ENCODE results near the gene MTMR12.
A peak's percentile ranks its signal among the peaks of the same experiment; 100 is the strongest.

MTMR12 gene

DNA sequence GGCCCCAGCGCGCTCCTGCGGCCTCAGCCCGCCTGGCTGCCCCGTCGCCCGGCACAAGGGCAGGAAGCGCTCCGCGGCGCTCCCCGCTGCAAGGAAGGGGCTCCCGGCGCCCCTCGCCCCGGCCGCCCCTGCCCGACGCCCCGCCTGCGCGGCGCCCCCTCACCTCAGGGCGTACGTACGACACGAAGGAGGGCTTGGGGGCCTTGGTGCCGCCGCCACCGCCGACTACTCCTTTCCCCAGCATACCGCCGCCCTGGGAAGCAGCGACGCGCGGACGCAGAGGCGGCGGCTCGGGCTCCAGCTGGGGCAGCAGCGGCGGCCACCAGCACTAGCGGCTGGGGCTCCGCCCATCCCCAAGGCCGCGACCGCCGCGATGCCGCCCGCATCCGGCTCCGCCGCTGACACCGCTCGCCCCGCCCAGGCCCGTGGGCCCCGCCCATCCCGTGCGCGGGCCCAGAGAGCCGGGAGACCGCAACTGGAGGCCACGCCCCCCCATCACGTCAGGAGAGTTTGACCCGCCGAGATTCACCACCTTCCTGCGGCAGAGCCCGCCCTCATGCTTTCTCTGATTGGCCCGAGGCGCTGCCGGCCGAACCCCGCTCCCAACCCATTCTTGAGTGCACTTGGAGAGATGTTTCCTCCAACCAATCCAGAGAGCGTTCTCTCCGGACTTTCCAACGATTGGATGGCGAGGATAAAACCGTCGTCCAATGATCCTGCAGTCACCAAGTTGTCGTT lies at the start of gene MTMR12:
Gene MTMR12, minus strand, starts transcription at position 345 of the 738 bp plus-strand sequence. Its CDS starts 101 bp downstream, at position 244.
- peak; percentile 99 to 100 for DNase-seq
- TF ChIP-seq GATA1 (IDR thresholded peaks at IDR 0.05; ENCODE audit: low read depth, low read length) (no peak), POLR2A (IDR thresholded peaks at IDR 0.05; ENCODE audit: low read length) (peak; percentile 81)

- no peak for DNase-seq
- TF ChIP-seq POLR2A (IDR thresholded peaks at IDR 0.05; ENCODE audit: low read length), result no peak
- no peak for TF ChIP-seq GATA1 (IDR thresholded peaks at IDR 0.05; ENCODE audit: low read depth, low read length)
These were observed 49.8 kb upstream of the MTMR12 start for GRCh38 chr5:32362527-32362926.

DNA sequence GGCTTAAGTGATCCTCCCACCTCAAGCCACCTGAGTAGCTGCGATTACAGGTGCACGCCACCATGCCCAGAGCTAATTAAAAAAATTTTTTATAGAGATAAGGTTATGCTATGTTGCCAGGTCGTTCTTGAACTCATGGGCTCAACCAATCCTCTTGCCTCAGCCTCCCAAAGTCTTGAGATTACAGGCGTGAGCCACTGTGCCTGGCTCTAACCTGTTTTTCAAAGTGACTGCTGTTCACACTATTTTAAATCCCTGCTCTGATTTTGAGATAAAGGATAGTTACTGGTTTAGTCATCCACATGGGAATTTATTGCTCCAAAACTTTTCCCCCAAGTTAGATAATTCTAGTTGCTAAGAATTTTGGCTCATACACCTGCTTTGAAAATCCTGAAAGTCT lies 48.2 kb upstream of the MTMR12 start:
- no peak for DNase-seq
- no peak for TF ChIP-seq GATA1 (IDR thresholded peaks at IDR 0.05; ENCODE audit: low read depth, low read length)
- no peak for TF ChIP-seq POLR2A (IDR thresholded peaks at IDR 0.05; ENCODE audit: low read length)

DNA sequence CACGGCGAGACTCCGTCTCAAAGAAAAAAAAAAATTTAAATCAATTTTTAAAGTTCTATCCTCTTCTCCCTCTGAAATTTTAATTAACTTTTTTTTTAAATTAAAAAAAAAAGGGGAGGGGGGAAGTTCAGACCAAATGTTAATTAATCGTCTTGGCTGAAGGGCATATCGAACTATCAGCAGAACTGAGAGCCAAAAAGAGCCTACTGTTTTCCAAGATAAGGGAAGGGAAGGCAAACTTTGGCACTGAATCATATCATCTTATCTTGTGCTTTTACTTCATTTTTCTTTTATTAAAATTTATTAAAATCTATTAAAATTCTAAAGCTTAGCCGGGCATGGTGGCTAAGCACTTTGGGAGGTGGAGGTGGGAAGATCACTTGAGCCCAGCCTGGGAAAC lies 45.9 kb upstream of the MTMR12 start:
- peak; percentile 38 to 76 for DNase-seq
- TF ChIP-seq GATA1 (IDR thresholded peaks at IDR 0.05; ENCODE audit: low read depth, low read length) (no peak), POLR2A (IDR thresholded peaks at IDR 0.05; ENCODE audit: low read length) (no peak)

- TF ChIP-seq POLR2A (IDR thresholded peaks at IDR 0.05; ENCODE audit: low read length) (no peak), GATA1 (IDR thresholded peaks at IDR 0.05; ENCODE audit: low read depth, low read length) (no peak)
- peak; percentile 14 to 23 for DNase-seq
These were observed 44.9 kb upstream of the MTMR12 start for GRCh38 chr5:32357658-32358057.

GRCh38 chr5:32355686-32356085 lies 42.9 kb upstream of the MTMR12 start:
- no peak for DNase-seq
- TF ChIP-seq GATA1 (IDR thresholded peaks at IDR 0.05; ENCODE audit: low read depth, low read length) (no peak), POLR2A (IDR thresholded peaks at IDR 0.05; ENCODE audit: low read length) (no peak)

GRCh38 chr5:32353420-32353819 lies 40.7 kb upstream of the MTMR12 start:
- no peak for TF ChIP-seq POLR2A (IDR thresholded peaks at IDR 0.05; ENCODE audit: low read length)
- no peak for TF ChIP-seq GATA1 (IDR thresholded peaks at IDR 0.05; ENCODE audit: low read depth, low read length)
- no peak for DNase-seq

- DNase-seq, result no peak
- TF ChIP-seq GATA1 (IDR thresholded peaks at IDR 0.05; ENCODE audit: low read depth, low read length) (no peak), POLR2A (IDR thresholded peaks at IDR 0.05; ENCODE audit: low read length) (no peak)
These were observed 39.9 kb upstream of the MTMR12 start for GRCh38 chr5:32352685-32353084.

DNA sequence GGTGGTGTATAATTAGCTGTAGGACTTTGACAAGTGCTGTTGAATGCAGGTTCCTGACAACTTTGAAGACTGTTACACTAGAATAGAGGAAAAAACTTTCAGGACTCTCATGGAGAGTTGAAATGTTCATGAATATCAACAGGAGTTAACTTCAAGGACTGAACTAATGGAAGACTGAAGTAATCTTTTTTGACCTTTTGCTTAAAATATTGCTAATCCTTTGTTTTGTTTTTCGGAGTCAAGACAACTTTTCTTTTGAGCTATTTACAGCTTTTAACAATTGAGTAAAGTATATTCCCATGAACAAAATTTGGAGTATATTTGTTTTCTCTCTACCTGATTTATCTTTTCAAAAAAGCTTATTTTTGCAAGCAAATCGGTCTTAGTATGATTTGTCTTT lies 34.1 kb upstream of the MTMR12 start:
- TF ChIP-seq POLR2A (IDR thresholded peaks at IDR 0.05; ENCODE audit: low read length) (no peak), GATA1 (IDR thresholded peaks at IDR 0.05; ENCODE audit: low read depth, low read length) (no peak)
- DNase-seq, result no peak

- no peak for DNase-seq
- TF ChIP-seq GATA1 (IDR thresholded peaks at IDR 0.05; ENCODE audit: low read depth, low read length), result no peak
- no peak for TF ChIP-seq POLR2A (IDR thresholded peaks at IDR 0.05; ENCODE audit: low read length)
These were observed 30.4 kb upstream of the MTMR12 start for GRCh38 chr5:32343058-32343672.

DNA sequence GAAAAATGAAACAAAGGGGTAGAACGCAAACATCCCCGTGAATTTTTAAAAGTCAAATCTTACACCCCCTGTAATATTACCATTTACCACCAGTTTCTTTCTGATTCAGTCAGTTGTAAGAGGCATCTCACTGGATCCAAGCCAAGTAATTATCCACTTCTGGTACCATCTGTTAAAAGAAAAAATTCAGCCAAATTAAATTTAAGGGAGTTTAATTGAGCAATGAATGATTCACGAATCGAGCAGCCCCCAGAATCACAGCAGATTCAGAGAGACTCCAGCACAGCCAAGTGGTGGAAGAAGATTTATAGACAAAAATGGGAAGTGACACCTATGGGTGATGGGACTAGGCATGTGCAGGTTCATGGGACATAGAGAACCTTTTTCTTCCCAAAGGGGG lies 29.9 kb upstream of the MTMR12 start:
- TF ChIP-seq GATA1 (IDR thresholded peaks at IDR 0.05; ENCODE audit: low read depth, low read length), result no peak
- DNase-seq, result no peak

DNA sequence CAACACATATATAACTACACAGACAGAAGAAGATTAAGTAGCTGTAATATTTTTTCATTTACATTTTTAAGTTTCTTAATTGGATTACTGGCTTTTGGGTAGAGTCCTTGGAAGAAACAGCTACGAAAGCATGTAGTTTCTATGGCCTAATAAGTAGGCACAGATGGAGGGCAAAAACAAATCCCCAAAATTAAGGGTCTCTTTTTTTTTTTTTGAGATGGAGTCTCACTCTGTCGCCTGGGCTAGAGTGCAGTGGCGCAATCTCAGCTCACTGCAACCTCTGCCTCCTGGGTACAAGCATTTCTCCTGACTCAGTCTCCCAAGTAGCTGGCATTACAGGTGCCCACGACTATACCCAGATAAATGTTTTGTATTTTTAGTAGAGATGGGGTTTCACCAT lies 27.1 kb upstream of the MTMR12 start:
- TF ChIP-seq POLR2A (IDR thresholded peaks at IDR 0.05; ENCODE audit: low read length) (no peak), GATA1 (IDR thresholded peaks at IDR 0.05; ENCODE audit: low read depth, low read length) (no peak)
- DNase-seq, result peak; percentile 5 to 7

DNA sequence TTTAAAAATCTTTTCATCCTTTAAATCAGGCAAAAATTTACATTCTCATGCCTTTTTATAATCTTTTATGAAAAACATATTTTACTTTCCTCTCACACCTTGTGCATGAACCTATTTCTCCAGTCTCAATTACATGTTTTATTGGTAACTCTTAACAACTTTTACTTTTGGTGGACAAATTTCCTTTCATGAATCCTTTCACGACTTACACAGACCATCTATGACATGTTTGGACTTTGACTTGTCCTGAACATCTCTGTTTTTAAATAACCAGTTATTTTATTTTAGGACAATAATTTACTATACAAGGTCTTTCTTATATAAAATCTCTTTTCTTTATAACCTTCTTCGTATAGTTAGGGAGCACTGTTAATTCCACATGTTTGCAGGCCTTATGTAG lies 26.5 kb upstream of the MTMR12 start:
- peak; percentile 23 for TF ChIP-seq POLR2A (IDR thresholded peaks at IDR 0.05; ENCODE audit: low read length)
- no peak for TF ChIP-seq GATA1 (IDR thresholded peaks at IDR 0.05; ENCODE audit: low read depth, low read length)
- DNase-seq, result peak; percentile 49 to 62

GRCh38 chr5:32332966-32333365 lies 20.2 kb upstream of the MTMR12 start:
- DNase-seq, result no peak
- TF ChIP-seq POLR2A (IDR thresholded peaks at IDR 0.05; ENCODE audit: low read length) (no peak), GATA1 (IDR thresholded peaks at IDR 0.05; ENCODE audit: low read depth, low read length) (no peak)

DNA sequence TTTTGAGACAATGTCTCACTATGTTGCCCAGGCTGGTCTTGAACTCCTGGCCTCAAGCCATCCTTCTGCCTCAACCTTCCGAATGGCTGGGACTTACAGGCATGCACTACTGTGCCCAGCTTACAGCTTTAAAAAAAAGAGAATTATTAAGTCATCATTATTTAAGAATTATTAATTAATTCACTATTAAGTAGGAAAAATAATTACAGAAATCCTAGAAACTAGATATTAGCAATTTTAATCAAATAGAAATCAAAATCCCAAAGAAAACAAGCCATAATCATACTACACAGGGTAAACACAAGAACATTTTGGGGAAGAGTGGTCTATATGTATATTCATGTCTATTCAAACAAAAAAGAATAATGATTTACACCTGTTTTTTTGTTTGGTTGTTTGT lies 19.6 kb upstream of the MTMR12 start:
- no peak for DNase-seq
- TF ChIP-seq GATA1 (IDR thresholded peaks at IDR 0.05; ENCODE audit: low read depth, low read length) (no peak), POLR2A (IDR thresholded peaks at IDR 0.05; ENCODE audit: low read length) (no peak)
